OCI-LY3 (cell line): Measurements from ENCODE around the gene TWIST2.

ENCODE experiments used
- H2AFZ ChIP-seq: fragments of 200-600, 300-600 bp; shearing (Covaris generic); 2 replicates; pipeline ENCODE4 v1.6.0; 2014; ENCODE audit warnings: antibody characterized with exemption, low read depth, low read length
- H3K27ac ChIP-seq: fragments of 200-600, 300-600 bp; sonication (generic); 2 replicates; pipeline ENCODE4 v1.5.1; 2014; ENCODE audit warnings: mild to moderate bottlenecking, low read length, moderate library complexity, mixed read lengths
- H3K27me3 ChIP-seq: fragments of 200-600, 300-600 bp; sonication (generic); 2 replicates; pipeline ENCODE4 v1.6.1; 2014; ENCODE audit warnings: low read depth, low read length, mixed read lengths
- H3K36me3 ChIP-seq: fragments of 200-600, 300-600 bp; sonication (generic); replicated peaks from 2 replicates; pipeline ENCODE3; 2014; ENCODE audit warnings: low read depth, low read length, mixed read lengths
- H3K4me1 ChIP-seq: fragments of 300-600, 200-600 bp; sonication (generic); 2 replicates; pipeline ENCODE4 v1.6.1; 2014; ENCODE audit warnings: low read length, mixed read lengths
- H3K4me2 ChIP-seq: fragments of 200-600, 300-600 bp; sonication (generic); 2 replicates; pipeline ENCODE4 v1.6.1; 2014; ENCODE audit warnings: low read length, mixed read lengths
- H3K4me3 ChIP-seq: fragments of 300-600, 200-600 bp; sonication (generic); 2 replicates; pipeline ENCODE4 v1.5.1; 2014; ENCODE audit warnings: antibody characterized with exemption, mild to moderate bottlenecking, low read length, moderate library complexity
- H3K79me2 ChIP-seq: fragments of 300-600, 200-600 bp; shearing (Covaris generic); 2 replicates; pipeline ENCODE4 v1.6.1; 2014; ENCODE audit warnings: mild to moderate bottlenecking, low read length, mixed read lengths
- H3K9ac ChIP-seq: fragments of 300-600, 200-600 bp; shearing (Covaris generic); 2 replicates; pipeline ENCODE4 v1.6.0; 2014; ENCODE audit warnings: mild to moderate bottlenecking, low read length, moderate library complexity
- H3K9me3 ChIP-seq: fragments of 200-600, 300-600 bp; shearing (Covaris generic); 2 replicates; pipeline ENCODE4 v1.6.1; 2014; ENCODE audit warnings: low read length, mixed read lengths; ENCODE audit not compliant: insufficient read depth
- H4K20me1 ChIP-seq: fragments of 200-600, 300-600 bp; sonication (generic); 2 replicates; pipeline ENCODE4 v1.6.1; 2016; ENCODE audit warnings: low read length, mixed read lengths; ENCODE audit not compliant: insufficient read depth
- EZH2phosphoT487 ChIP-seq: fragments of 200-600 bp; shearing (Covaris generic); IDR thresholded peaks from 2 replicates; pipeline ENCODE4 v1.6.1; 2018; ENCODE audit warnings: antibody characterized with exemption, mixed run types, low read depth
- TF ChIP-seq, protein P1 (sequence below): fragments of 200-600, 300-600 bp; sonication (generic); IDR thresholded peaks from 2 replicates; pipeline ENCODE4 v1.5.1; 2014; ENCODE audit warnings: antibody characterized with exemption, low read length, low read depth

The TWIST2 gene

DNA sequence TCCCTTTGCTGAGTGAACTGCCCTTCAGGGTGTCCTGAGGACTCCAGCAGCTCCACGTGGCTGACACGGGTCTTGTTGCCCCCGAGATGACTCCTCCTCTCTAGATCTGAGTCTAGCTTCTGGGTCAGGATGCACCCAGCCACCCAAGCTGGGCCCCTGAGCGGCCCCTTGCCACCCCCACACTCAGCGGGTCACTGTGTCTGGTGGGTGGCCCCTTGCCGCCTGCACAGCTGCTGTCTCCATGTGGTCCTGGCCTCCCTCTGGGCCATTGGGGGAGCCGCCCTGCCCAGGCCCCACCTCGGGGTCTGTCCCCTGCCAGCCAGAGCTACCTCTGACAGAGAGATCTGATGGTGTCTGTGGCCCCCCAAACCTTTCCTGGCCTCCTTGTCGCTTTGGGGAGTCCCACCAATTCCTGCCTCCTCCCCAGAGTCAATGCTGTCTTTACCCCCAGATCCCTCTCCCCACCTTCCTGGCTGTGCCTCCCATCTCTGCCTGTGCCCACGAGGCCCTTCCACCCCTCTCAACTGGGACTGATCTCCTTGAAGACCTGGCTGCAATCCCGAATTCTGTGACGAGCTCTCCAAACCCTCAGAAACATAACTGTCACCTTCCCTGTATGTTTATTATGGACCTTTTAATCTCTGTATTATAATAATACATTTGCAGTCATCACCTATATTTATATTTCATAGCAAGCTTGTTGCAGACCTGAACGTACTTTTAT lies 46.5 kb downstream of the TWIST2 start:
- Histone ChIP-seq H3K4me1 (no peaks in the 10 kb centered on the region), H3K36me3 (no peaks in the 10 kb centered on the region), H4K20me1 (no peaks in the 10 kb centered on the region), H3K4me2 (no peak overlapping the region), H3K27ac (no peak overlapping the region), H3K79me2 (no peaks in the 10 kb centered on the region), H2AFZ (no peak overlapping the region), H3K9me3 (no peaks in the 10 kb centered on the region), H3K9ac (no peak overlapping the region), H3K4me3 (no peak overlapping the region), H3K27me3 (no peaks in the 10 kb centered on the region)
- TF ChIP-seq EZH2phosphoT487, result no peak
- TF ChIP-seq, protein P1, sequence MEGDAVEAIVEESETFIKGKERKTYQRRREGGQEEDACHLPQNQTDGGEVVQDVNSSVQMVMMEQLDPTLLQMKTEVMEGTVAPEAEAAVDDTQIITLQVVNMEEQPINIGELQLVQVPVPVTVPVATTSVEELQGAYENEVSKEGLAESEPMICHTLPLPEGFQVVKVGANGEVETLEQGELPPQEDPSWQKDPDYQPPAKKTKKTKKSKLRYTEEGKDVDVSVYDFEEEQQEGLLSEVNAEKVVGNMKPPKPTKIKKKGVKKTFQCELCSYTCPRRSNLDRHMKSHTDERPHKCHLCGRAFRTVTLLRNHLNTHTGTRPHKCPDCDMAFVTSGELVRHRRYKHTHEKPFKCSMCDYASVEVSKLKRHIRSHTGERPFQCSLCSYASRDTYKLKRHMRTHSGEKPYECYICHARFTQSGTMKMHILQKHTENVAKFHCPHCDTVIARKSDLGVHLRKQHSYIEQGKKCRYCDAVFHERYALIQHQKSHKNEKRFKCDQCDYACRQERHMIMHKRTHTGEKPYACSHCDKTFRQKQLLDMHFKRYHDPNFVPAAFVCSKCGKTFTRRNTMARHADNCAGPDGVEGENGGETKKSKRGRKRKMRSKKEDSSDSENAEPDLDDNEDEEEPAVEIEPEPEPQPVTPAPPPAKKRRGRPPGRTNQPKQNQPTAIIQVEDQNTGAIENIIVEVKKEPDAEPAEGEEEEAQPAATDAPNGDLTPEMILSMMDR, result no peak

DNA sequence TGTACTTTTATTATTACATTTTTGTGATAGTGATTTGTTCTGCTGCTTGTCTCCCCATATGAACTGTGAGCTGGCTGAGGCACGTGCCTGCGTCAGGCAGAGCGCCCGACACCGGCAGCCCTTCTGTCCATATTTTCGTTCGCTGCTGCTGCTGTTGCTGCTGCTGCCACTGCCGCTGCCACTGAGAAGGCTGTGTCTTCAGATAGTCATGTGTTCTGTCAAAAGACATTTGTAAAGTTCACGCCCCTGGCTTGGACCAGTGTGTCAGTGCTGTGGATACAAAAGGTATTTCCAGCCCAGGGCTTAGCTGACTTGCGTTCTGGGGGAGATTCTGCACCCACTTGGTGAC lies 47.0 kb downstream of the TWIST2 start:
- H3K9ac ChIP-seq, result no peak overlapping the region
- no peaks in the 10 kb centered on the region for H3K9me3 ChIP-seq
- no peak overlapping the region for H3K27ac ChIP-seq
- H3K4me1 ChIP-seq, result no peaks in the 10 kb centered on the region
- H3K36me3 ChIP-seq, result no peaks in the 10 kb centered on the region
- no peak overlapping the region for H3K4me2 ChIP-seq
- no peaks in the 10 kb centered on the region for H4K20me1 ChIP-seq
- no peaks in the 10 kb centered on the region for H3K79me2 ChIP-seq
- no peak for TF ChIP-seq EZH2phosphoT487
- TF ChIP-seq, protein P1, result no peak
- no peaks in the 10 kb centered on the region for H3K27me3 ChIP-seq
- H3K4me3 ChIP-seq, result no peak overlapping the region
- H2AFZ ChIP-seq, result no peak overlapping the region

DNA sequence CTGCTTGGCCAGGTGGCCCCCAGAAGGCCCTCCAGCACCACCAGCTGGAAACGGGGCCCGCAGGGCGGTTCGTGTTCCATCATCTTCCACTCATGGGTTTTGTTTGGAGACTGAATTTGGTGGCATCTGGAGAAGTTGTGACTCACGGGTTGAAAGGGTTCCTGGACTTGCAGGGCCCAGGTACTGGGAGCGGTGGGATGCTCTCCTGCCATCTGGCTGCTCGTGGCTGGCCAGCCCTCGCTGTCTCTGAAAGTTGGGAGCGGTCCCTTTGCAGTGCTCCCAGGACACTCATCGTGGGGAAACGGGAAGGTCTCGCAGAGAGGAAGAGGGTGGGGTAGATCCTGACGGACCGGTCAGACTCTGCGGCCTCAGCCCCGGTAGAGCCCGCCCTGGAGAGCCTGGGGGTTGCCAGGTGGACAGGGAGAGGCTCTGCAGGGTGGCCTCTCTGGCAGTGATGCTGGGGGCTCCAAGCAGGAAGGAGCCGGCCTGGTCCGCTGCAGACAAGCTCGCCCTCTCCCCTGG lies 47.5 kb downstream of the TWIST2 start:
- Histone ChIP-seq H3K27ac (no peak overlapping the region), H2AFZ (no peak overlapping the region)

DNA sequence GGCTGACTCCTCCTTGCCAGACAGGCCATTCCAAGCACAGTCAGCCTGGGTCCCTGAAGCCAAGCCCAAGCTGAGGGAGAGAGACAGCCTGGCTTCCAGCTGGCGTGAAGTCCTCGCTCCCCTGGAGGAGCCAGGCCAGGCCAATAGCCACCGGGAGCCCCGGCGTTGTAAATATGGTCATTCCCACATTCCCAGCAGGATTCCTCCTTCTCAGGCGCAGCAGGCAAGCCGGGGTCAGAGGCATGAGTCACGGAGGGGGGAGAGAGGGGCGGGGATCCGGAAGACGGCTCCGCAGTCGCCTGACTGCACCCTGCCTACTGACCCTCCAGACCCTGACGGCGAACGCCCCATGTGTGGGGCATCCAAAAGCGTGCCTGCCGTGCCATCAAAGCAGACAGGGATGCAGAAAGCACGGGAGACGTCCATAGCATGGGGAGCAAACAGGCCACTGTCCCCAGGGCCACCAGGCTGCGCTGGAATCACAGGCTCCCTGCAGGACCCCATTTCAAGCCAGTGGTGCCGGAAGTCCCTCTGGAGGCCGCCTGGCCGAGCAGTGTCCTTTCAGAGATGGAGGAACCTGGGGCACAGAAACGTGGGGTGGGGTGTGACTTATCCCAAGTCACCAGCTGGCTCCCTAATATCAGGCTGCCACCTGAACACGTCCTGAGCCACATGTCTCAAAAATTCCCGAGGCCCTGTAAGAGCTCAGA lies 48.2 kb downstream of the TWIST2 start:
- Histone ChIP-seq H3K27me3 (no peaks in the 10 kb centered on the region), H3K4me3 (no peak overlapping the region), H3K4me1 (no peaks in the 10 kb centered on the region), H3K36me3 (no peaks in the 10 kb centered on the region), H3K4me2 (no peak overlapping the region), H3K9me3 (no peaks in the 10 kb centered on the region), H3K79me2 (no peaks in the 10 kb centered on the region), H4K20me1 (no peaks in the 10 kb centered on the region), H2AFZ (no peak overlapping the region), H3K9ac (no peak overlapping the region), H3K27ac (no peak overlapping the region)
- no peak for TF ChIP-seq EZH2phosphoT487
- TF ChIP-seq, protein P1, result no peak

More for the DNA sequence above, 47.5 kb downstream of the TWIST2 start:
- no peaks in the 10 kb centered on the region for H3K36me3 ChIP-seq
- no peaks in the 10 kb centered on the region for H3K79me2 ChIP-seq
- H3K9ac ChIP-seq, result no peak overlapping the region
- no peaks in the 10 kb centered on the region for H3K9me3 ChIP-seq
- H3K4me3 ChIP-seq, result no peak overlapping the region
- H3K27me3 ChIP-seq, result no peaks in the 10 kb centered on the region
- H3K4me2 ChIP-seq, result no peak overlapping the region
- no peak for TF ChIP-seq EZH2phosphoT487
- TF ChIP-seq, protein P1, result no peak
- H4K20me1 ChIP-seq, result no peaks in the 10 kb centered on the region
- no peaks in the 10 kb centered on the region for H3K4me1 ChIP-seq
